ENCODE measurements around the gene PRDM11. TPM values are rescaled to one million over a fixed set of nuclear protein-coding genes. Genes with fewer than 3 reads are reported as not detected.

The PRDM11 gene
- total RNA-seq, 1 donor from 2014 or later, result 11.7 TPM

DNA sequence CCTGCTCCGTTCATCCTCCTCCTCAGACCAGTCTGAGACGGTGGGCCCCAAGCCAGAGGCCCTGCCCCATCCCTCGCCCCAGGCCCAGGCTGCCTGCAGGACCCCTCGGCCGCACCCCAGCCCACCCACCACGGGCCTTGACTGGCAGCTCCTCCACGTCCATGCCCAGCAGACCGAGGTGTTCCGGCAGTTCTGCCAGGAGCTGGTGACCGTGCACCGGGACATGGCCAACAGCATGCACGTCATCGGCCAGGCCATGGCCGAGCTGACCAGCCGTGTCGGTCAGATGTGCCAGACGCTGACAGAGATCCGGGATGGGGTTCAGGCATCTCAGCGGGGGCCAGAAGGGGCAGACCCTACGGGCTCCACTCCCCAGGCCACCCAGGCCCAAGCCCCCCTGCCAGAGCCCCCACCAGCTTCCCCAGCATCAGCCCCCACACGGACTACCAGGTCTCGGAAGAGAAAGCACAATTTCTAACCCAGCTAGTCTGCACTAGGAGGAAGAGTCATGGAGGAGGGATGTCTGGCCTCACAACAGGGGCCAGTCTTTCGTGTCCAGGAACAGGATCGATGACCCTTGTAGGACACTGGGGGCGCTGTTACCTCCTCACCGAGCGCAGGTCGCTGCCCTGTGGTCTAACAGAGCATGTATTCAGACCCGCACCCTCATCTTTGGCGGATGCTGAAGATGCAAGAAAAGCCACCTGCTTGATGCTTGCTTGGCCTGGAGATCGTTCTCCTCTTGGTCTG lies 66.3 kb downstream of the PRDM11 start:
- DNase-seq, result no peak

DNA sequence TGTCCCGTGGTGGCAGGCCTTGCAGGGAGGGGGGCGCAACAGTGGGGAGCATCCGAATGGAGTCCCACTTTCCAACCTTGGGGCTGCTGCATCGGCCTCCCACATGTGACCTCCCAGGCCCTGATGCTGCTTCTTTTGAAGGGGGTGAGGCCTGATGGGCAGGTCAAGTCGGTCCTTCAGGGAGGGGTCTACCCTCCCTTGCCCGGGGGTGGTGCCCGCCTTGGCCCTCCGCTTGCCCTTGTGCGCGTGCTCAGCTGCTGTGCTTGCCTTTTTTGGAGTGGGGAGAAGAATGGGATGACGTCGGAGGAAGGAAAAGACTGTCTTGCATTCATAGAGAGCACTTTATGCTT lies 66.9 kb downstream of the PRDM11 start:
- no peak for DNase-seq

DNA sequence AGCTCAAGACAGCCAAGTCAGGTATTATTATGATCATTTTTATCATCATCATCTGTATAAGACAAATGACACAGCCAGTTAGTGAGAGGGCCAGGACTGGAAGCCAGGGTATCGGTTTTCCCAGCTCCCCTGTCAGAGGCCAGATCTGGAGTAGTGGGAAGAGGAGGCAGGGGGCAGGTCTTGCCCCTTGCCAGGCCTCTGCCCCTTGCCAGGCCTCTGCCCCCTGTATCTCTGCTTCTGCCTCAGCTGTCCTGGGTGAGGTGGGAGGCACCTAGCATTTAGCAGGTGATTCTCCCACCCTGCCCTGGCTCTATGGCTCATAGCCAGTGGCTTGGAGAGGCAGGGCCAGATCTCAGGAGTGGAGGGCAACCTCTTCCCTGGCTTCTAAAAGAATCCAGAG lies 67.3 kb downstream of the PRDM11 start:
- DNase-seq, result no peak

DNA sequence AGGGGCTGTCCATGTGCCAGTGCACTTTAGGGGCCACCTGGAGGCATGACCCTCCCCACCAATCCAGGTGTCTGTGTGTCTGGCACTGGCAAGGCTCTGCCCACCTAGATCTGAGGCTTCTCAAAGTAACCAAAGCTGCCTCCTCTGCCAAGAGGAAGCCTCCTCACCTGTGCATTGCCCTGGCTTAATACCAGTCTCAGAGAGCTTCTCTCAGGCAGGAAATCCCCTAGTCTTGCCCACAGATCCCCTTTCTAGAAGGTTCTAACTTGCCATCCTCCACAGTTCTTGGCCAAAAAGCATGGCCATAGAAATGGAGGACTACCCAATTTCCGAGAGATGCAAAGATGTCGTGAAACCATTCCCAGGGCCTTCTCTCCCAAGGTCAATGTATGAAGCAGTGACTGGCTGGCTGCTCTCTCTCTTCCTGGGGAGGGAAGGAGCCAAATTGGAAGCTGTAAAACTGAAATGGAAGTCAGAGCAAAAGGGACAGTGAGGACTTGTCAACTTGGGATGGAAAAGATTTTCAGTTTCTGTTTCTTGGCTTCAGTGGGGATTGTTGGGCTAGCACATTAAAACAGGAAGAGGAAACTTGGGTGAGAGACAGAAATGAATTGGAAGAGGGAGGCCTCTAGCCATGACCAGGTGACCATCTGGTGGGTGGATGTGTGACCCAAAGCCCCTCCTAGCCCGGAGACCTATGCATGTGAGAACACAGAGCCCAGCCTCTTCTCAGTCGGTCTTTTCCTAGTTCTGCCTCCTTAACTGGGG lies 68.8 kb downstream of the PRDM11 start:
- DNase-seq, result no peak

DNA sequence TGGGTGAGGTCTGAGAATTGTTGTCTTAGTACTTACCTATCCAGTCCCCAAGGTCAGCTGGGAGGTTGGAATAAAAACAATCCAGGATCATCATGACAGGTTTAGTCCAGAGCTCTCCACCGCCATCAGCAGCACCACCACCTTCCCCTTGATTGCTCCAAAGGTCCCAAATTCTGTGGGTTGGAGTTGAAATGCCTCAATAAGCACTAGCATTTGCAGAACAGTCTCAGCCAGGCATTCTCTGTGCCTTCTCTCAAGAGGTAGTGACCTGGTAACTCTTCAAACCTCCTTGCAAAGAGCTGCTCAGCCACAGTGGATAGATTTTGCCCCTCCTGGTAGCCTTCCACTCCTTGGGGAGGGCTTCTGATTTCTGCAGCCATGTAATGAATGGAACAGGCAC lies 69.6 kb downstream of the PRDM11 start:
- DNase-seq, result no peak

DNA sequence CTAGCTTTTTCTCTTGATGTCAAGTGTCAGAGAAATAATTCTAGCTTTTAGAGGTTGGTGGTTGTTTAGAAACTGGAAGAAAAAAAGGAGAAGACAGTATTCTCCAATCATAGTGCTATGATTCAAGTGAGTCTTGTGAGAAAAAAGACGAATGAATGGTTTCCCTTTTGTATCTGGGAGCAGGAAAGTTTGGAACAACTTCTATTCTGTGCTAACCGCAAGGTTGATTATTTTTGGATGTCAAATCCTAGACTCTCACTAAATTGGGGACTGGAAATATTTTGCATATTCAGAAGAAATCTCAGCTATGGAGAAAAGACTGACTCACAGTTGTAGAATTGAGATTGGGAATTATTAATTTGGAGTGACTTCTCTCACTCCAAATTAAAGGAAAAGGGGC lies 70.5 kb downstream of the PRDM11 start:
- DNase-seq, result no peak

DNA sequence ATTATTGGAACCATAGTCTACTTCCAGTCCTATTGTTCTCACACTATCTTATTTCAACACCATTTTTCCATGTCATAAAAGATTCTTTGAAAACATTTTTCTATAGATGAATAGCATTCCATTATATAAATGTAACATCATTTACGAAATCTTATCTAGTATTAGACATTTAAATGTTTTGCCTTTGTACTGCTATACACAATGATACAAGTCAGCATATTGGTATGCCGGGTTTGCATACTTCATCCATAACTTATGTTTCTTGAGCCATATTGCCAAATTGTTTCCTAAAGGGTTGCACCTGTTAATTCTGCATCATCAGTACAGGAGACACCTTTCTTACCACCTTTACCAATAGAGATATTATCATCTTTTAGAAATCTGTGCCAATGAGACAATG lies 71.6 kb downstream of the PRDM11 start:
- no peak for DNase-seq

DNA sequence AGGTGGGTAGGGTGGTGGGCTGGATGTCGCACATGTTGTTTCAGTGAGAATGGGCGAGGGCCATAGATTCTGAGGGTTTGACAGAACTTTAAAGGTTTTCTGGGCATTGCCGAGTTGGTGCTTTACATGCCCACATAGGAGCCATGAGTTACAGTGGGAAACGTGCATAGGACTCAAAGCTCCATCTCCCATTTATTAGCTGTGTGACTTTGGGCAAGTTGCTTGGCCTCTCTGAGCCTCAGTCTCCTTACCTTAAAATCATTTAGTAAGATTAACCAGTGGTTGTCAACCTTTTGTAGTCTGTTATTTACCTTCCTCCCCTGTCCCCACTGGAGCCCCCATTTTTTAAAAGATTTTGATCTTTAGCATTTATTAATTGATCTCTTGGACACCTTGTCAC lies 72.3 kb downstream of the PRDM11 start:
- DNase-seq, result no peak

DNA sequence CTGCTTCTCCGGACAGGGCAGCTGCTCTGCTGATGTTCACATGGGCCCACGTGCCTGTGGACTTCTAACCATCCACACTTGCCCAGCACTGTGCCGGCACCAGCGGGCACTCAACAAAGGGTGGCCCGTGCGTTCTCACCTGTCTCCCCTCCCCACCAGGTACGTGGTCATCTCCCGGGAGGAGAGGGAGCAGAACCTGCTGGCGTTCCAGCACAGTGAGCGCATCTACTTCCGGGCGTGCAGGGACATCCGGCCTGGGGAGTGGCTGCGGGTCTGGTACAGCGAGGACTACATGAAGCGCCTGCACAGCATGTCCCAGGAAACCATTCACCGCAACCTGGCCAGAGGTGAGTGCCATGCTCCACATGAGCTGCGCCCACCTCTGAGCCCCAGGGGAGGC lies 73.0 kb downstream of the PRDM11 start:
- no peak for DNase-seq

DNA sequence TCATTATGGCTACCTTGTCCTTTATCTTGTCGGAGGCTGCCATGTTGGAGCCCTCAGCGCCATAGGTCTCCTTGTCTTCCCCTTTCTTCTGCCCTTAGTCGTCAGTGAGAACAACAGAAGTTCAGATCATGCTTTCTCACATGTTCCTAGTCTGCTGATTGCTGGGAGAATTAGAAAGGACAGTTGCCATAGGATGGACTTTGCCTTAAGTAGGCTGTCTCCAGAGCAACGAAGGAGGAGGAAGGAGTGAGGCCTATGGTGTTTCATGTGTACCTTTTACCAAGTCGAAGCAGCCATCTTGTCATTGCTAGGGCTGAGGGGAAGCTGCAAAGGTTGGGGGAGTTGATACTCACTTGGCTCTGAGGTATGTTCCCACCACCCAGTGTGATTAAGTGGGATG lies 77.1 kb downstream of the PRDM11 start:
- DNase-seq, result no peak

DNA sequence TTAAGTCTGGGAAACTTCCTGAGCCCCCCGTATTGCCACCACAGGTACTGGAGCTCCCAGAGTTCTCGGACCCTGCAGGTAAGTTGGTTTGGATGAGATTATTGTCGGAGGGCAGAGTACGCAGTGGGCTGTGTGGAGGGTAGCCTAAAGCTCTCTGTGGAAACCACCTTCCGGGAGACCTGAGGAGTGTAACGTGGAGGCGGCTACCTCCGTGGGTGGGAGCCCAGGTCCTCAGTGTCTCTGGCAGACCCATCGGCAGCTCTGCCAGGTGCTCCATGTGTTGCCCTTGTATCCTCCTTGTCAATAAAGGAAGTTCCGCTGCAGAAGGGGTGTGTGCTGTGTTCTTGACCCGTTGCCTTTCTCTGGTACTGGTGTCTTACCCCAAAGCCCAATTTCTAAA lies 78.3 kb downstream of the PRDM11 start:
- DNase-seq, result no peak

DNA sequence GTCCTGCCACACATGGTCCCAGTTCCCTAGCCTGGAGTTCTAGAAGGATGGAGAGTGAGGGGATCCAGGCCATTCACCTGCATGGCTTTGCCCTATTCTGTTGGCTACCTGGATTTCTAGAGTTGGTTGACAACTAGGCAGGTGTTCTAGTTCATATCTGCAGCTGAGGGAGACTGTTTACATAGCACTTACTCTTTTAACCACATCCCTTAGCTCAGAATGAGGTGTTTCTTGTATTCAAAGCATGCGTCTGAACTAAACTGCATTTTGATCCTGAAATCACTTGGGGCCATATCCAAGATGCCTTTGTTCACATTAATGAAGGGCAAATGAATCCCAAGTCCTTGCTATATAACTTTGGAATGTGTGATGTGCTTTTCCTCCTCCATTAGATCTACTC lies 78.8 kb downstream of the PRDM11 start:
- DNase-seq, result no peak

DNA sequence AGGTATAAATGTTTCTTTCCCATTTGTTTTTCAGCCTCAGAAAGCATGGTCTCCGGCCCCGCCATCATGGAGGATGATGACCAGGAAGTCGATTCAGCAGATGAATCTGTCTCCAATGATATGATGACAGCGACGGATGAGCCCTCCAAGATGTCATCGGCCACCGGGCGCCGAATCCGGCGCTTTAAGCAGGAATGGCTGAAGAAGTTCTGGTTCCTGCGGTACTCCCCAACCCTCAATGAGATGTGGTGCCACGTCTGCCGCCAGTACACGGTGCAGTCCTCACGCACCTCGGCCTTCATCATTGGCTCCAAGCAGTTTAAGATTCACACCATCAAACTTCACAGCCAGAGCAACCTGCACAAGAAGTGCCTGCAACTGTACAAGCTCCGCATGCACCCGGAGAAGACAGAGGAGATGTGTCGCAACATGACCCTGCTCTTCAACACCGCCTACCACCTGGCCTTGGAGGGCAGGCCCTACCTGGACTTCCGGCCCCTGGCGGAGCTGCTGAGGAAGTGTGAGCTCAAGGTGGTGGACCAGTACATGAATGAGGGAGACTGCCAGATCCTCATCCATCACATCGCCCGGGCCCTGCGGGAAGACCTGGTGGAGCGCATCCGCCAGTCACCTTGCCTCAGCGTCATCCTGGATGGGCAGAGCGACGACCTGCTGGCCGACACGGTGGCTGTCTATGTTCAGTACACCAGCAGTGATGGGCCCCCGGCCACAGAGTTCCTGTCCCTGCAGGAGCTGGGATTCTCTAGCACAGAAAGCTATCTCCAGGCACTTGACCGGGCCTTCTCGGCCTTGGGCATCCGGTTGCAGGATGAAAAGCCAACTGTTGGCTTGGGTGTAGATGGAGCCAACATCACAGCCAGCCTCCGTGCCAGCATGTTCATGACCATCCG lies 79.8 kb downstream of the PRDM11 start:
- DNase-seq, result no peak

DNA sequence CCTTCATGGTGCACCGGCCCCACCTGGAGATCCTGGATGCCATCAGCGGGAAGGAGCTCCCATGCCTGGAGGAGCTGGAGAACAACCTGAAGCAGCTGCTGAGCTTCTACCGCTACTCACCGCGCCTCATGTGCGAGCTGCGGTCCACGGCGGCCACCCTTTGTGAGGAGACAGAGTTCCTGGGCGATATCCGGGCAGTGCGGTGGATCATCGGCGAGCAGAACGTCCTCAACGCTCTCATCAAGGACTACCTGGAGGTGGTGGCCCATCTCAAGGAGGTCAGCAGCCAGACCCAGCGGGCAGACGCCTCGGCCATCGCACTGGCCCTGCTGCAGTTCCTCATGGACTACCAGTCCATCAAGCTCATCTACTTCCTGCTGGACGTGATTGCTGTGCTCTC lies 80.5 kb downstream of the PRDM11 start:
- no peak for DNase-seq

DNA sequence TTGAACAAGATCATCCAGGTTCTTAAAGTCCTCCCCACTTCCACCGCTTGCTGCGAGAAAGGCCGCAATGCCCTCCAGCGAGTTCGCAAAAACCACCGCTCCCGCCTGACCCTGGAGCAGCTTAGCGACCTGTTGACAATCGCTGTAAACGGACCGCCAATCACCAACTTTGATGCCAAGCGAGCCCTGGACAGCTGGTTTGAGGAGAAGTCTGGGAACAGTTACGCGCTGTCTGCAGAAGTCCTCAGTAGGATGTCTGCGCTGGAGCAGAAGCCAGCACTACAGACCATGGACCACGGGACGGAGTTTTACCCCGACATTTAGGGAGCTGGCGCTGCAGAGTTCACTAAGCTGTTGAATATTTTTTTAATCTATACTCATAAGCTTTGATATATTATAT lies 81.4 kb downstream of the PRDM11 start:
- no peak for DNase-seq

DNA sequence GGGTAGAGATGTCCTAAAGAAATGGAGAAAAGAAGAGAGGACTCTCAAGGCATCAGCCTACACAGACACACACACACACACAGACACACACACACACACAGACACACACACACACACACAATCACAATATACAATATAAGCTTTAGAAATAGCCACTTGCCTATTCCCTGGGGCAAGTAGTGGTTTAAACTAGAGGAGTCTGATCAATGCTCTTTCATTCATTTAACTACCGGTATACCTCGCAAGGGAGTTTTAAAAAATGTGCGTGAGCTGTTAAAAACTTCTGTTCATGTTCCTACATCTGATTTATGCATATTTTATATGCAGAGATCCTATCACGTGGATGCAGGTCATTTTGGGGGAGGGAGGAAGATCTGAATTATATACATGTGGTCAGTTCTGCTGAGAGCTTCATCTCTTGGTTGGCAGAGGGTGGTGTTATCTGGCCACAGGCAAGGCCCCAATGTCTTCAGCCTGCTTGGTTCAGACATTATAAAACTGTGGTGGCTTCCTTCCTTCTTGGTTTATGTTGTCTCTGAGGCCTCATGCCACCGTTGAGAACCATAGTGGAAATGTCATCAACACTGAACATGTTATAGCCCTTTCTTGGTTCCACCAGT lies 83.1 kb downstream of the PRDM11 start:
- DNase-seq, result no peak

DNA sequence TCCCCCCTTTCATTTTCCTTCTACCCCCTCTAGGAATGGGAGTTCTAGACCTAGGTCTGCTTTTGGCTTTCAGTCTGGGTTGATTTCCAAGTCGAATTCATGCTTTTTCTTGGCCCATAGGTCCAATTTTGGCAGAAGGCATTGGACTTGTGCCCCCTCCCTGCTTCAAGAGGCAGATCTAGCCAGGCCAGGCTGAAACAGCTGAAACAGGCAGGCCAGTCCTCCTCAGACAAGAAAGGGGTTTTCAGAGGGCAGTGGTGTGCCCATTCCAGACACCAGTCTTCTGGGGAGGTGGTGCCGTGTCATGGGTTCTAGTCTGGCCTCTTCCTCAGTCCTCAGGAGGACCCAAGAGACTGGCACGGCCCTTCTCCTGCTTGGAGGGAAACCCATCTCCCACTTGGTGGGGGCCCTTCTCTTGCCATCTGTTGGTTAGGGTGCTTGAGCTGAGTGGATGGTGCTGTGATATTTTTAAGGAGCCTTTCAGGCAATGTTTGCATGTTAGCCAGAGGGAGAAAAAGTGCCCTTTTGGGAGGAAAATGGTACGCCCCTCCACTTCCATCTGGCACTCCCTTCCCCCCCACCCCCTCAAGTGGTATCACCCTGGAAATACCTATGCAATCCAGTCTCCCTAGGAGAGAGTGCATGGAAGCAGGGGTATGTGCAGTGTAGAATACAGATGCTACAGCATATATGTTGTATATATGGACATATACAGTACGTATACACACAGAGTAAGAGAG lies 86.1 kb downstream of the PRDM11 start:
- DNase-seq, result no peak

DNA sequence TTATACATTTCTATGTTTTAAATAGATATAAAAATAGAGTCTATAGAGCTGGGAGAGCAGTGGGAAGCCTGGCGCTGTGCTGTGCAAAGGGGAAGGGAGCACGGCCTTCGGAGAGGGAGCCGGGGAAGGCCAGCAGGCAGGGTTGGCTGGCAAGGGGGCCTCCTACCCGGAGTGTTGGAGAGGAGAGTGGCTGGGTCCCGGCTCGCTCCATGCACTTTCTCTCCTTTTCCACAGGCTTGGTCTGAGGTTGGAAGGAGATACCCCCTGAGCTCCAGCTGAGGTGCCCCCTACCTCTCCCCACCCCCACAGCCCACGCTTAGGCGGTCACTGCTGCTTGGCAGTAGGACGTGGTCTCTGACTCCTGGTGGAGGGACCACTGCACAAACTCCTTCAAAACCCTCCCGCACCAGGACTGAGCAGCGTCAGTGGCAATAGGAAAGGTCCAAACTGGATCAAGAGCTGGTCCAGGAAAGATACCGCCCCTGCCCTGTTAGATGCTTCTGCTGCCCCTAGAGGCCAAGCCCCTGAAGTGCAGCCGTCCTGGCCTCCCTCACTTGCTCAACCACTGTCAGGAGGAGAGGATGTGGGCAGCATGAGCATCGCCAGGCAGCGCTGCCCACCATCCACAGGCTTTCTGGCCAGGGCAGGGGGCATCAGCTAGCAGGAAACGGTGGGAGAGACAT lies 86.8 kb downstream of the PRDM11 start:
- peak; percentile 75 for DNase-seq

DNA sequence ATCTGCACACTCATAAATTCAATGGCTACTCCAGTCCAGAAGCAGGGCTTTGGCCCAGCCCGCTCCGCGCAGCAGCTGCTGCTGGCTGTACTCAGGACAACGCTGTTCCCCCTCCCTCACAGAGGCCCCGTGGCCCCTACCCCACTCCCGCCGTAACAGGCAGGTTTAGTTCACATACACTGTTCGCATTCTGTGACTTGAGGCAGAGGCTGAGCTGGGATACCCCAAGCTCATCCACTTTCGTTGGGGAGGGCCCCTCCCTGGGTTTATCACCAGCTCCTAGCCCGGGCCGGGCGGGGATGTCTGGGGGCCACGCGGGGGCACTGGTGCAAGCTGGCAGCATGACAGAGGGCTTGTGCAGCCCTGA lies 87.3 kb downstream of the PRDM11 start:
- no peak for DNase-seq

DNA sequence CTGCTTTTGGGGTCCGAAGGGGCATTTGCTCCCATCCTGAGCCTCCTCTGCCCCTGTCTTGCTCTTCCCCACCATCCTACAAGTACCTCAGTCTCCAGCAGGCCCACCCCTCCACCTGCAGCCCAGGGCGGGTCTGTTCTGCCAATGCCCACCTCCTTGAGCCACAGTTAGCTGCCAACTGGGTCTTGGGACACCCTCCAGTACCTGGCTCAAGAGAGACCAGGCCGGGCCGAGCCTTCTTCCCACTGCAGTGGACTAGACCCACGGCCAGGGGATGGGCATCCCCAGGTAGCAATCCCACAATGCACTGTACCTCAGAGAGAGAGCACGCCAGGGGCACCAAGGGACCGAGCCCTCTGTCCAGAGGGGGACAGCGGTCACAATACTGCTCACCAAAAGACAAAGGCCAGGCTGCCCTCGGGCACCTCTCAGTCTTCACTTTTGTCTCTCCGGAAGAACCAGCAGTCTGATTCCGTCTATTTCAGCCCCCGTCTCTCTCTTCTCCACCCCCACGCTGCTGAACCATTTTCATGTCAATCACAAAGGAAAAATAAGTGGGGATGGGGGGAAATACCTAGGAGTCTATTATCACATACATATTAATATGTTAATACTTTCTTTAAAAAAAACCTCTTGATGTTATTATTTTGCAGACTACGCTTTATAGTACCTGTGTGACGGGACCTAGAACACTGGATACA lies 88.0 kb downstream of the PRDM11 start:
- no peak for DNase-seq

DNA sequence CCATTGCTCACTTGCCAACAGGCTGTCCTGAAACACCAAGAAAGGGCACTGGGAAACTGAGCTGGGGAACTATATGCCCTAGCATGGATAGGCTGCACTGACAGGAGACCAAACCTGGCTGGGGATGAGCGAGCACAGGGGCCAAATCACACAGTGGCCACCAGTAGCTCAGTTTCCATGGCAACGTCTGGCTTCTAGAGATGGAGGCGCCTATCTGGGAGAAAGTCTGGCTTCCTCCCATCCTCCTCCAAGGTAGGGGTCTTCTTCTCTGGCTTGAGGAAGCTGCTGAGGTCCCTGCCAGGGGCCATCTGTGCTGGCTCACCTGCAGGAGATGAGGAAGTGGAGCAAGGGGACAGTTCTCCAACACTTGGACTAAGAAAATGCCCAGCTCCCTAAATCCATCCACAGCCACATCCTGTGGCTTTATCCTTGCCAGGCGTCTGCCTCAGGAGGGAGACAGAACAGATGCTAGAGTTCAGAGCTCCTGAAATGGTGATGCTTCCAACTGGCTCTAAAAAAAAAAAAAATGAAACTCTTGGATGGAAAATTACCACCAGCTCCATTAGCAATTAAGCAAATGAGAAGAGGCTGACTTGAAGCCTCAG lies 91.4 kb downstream of the PRDM11 start:
- DNase-seq, result no peak

Data from dermis blood vessel endothelial cell (primary cell).